Measurements from ENCODE around the gene BRD7. TPM values are rescaled to one million over a fixed set of nuclear protein-coding genes. Genes with fewer than 3 reads are reported as not detected.

The BRD7 gene
- total and polyA plus RNA-seq, 2 donors (not counting 3 experiments of a cell fraction or from before 2014, with no cell fraction given), result 17.1 to 69.1 TPM

DNA sequence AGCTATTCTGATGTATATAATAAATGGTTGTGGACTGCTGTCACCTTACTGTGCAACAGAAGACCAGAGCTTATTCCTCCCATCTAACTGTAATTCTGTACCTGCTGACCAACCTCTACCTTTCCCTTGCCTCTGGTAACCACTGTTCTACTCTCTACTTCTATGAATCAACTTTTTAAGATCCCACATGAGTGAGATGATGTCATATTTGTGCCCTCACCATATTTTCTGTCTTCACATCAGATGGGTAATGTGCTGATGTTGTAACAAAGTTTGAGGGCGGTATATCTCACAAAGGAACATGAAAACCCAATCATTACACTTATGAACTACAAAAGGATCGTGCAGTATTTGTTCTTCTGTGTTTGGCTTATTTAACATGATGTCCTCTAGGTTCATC, 16.8 kb downstream of the BRD7 start:
- dilution Hi-C loops (cut with MboI; ENCODE audit: extremely low pct_ligation_motif_present, low sequenced_read_pairs), result no loop called here
- Histone ChIP-seq H3K27ac (ENCODE audit: insufficient read depth, low read depth, low read length) (no peak overlapping the region), H3K4me3 (replicated peaks in 1 of 3; ENCODE audit: insufficient read depth in 1 of 3, low read depth in 1 of 3, low read length in 3 of 3) (no peak overlapping the region), H2AFZ (ENCODE audit: low read depth, low read length) (no peak overlapping the region), H3K79me2 (ENCODE audit: control insufficient read depth, insufficient read depth, low read length) (peaks cover 10% of the 10 kb centered on the region), H3K9me3 (replicated peaks; ENCODE audit: control insufficient read depth, insufficient read depth, low read length) (no peaks in the 10 kb centered on the region), H4K20me1 (replicated peaks; ENCODE audit: control insufficient read depth, extremely low read depth, insufficient read depth, low read length) (peaks cover 3% of the 10 kb centered on the region), H3K4me2 (ENCODE audit: insufficient read depth, low read length) (no peak overlapping the region), H3K9ac (replicated peaks; ENCODE audit: extremely low read depth, insufficient read depth, low read length) (no peak overlapping the region), H3K36me3 (ENCODE audit: control insufficient read depth in 2 of 2, extremely low read depth in 1 of 2, insufficient read depth in 2 of 2, low read length in 2 of 2) (peaks cover 2 to 13% of the 10 kb centered on the region in 2 experiments), H3K27me3 (ENCODE audit: control insufficient read depth in 2 of 2, insufficient read depth in 2 of 2, low read length in 2 of 2) (no peaks in the 10 kb centered on the region), H3K4me1 (ENCODE audit: control insufficient read depth, extremely low read depth, insufficient read depth, low read length) (no peaks in the 10 kb centered on the region), H3K9me1 (replicated peaks; ENCODE audit: control insufficient read depth, extremely low read depth, insufficient read depth, low read length) (no peaks in the 10 kb centered on the region)
- CTCF ChIA-PET, result interaction anchor here (0.9 kb wide), 1 partner anchor 284 kb away, joined by 4 read pairs; no protein-coding TSS in a partner anchor
- TF ChIP-seq FOS (IDR thresholded peaks at IDR 0.05; ENCODE audit: borderline replicate concordance, insufficient read depth, low read length) (no peak), POLR2AphosphoS5 (IDR thresholded peaks at IDR 0.05; ENCODE audit: insufficient read depth, low read depth, low read length) (no peak), GATA2 (IDR thresholded peaks at IDR 0.05; ENCODE audit: insufficient read depth, insufficient read length, low read depth, low read length) (no peak), EZH2 (IDR thresholded peaks at IDR 0.05; ENCODE audit: borderline replicate concordance, low read depth, low read length, severe bottlenecking) (no peak), POLR2A (IDR thresholded peaks at IDR 0.05; ENCODE audit: low read depth, low read length) (no peak)
- TF ChIP-seq, protein P1, sequence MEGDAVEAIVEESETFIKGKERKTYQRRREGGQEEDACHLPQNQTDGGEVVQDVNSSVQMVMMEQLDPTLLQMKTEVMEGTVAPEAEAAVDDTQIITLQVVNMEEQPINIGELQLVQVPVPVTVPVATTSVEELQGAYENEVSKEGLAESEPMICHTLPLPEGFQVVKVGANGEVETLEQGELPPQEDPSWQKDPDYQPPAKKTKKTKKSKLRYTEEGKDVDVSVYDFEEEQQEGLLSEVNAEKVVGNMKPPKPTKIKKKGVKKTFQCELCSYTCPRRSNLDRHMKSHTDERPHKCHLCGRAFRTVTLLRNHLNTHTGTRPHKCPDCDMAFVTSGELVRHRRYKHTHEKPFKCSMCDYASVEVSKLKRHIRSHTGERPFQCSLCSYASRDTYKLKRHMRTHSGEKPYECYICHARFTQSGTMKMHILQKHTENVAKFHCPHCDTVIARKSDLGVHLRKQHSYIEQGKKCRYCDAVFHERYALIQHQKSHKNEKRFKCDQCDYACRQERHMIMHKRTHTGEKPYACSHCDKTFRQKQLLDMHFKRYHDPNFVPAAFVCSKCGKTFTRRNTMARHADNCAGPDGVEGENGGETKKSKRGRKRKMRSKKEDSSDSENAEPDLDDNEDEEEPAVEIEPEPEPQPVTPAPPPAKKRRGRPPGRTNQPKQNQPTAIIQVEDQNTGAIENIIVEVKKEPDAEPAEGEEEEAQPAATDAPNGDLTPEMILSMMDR (IDR thresholded peaks at IDR 0.05; ENCODE audit: extremely low read depth in 1 of 2, insufficient read depth in 1 of 2, low read depth in 1 of 2, low read length in 2 of 2), result no peak
- no TSS peak for BruUV-seq (replicated peaks)
- intact Hi-C loops (cut with micrococcal nuclease), result loop anchor here (2.0 kb wide), 1 partner anchor 25 kb away; no protein-coding TSS in a partner anchor
- no peak for DNase-seq (ENCODE audit: low read depth, low spot score)
- no peak for FAIRE-seq
- POLR2A ChIA-PET, result no interaction called here
